Stomach (tissue), 9 donors: ENCODE data around the gene ZNF19. TPM values are rescaled to one million over a fixed set of nuclear protein-coding genes. Genes with fewer than 3 reads are reported as not detected.

ENCODE experiments used
- DNase-seq, 2 donors: peaks; one replicate each; pipeline versions ENCODE4 v3.0.0 to v3.0.0-alpha.2; 2013 to 2019
- H3K27ac ChIP-seq, 5 donors: fragments of 200-600 bp in 4 of 5; sonication (generic) in 4 of 5; one replicate each; pipeline ENCODE4 v1.5.1; 2013 to 2019; ENCODE audit warnings: mild to moderate bottlenecking in 1 of 5, moderate library complexity in 1 of 5
- H3K27me3 ChIP-seq, 3 donors: fragments of 200-600 bp; sonication (generic); one replicate each; pipeline ENCODE4 v1.5.1; 2017 to 2019; ENCODE audit warnings: mixed run types in 1 of 3
- H3K36me3 ChIP-seq, 4 donors: fragments of 200-600 bp; sonication (generic); 1 replicate in 3 of 4; 2 replicates in 1 of 4; pipeline ENCODE4 v1.5.1; 2016 to 2019
- H3K4me1 ChIP-seq, 4 donors: fragments of 200-600 bp; sonication (generic); one replicate each; pipeline ENCODE4 v1.5.1; 2016 to 2019
- H3K4me3 ChIP-seq, 4 donors: fragments of 200-600 bp; sonication (generic) in 3 of 4; one replicate each; pipeline ENCODE4 v1.5.1; 2016 to 2019; ENCODE audit warnings: mild to moderate bottlenecking in 1 of 4
- H3K9me3 ChIP-seq, 4 donors: fragments of 200-600 bp; sonication (generic); one replicate each; pipeline ENCODE4 v1.5.1; 2016 to 2019
- CTCF ChIP-seq, 7 experiments: fragments of 450-650 bp in 4 of 7; fragments of 200-600 bp in 3 of 7; sonication (generic) in 3 of 7; IDR thresholded peaks; one replicate each; pipeline ENCODE4 v1.5.1; 2016 to 2019; ENCODE audit warnings: antibody characterized with exemption in 7 of 7, control low read depth in 2 of 7, mild to moderate bottlenecking in 1 of 7
- EP300 ChIP-seq: sonication (generic); formaldehyde crosslinking; IDR thresholded peaks from one replicate; pipeline ENCODE4 v1.6.1; 2017; ENCODE audit warnings: antibody characterized with exemption
- POLR2A ChIP-seq, 4 donors: fragments of 450-650 bp; IDR thresholded peaks; one replicate each; pipeline ENCODE4 v1.6.1; 2016; ENCODE audit warnings: antibody characterized with exemption in 4 of 4, control low read depth in 2 of 4, mild to moderate bottlenecking in 1 of 4, moderate library complexity in 1 of 4
- POLR2AphosphoS5 ChIP-seq, 3 donors: sonication (generic); formaldehyde crosslinking; IDR thresholded peaks; one replicate each; pipeline ENCODE4 v1.6.1; 2016; ENCODE audit warnings: antibody characterized with exemption in 3 of 3
- WGBS, 5 donors: extraction: QIAGEN DNeasy Blood & Tissue Kit in 3 of 5; methylation state at CpG; one replicate each; pipeline versions ENCODE4 v1.1.5 to v1.1.7; 2013 to 2018; 5-methylcytosine and 5-hydroxymethylcytosine counted together
- intact Hi-C: fragments of 100-400 bp; cut with DNase I; formaldehyde crosslinking; loops from one replicate; pipeline ENCODE4 v1.15.1; 2023; ENCODE audit warnings: low total_unique reads
- polyA plus RNA-seq, 3 donors: library from polyadenylated mRNA; stranded (reverse); fragments of 200-250 nt; gene quantifications; one replicate each; pipeline ENCODE4 v1.2.3, GENCODE V29; 2013
- total RNA-seq, 5 donors: library from RNA; depleted of rRNA; stranded (reverse); fragments of >200 nt; gene quantifications; one replicate each; pipeline versions ENCODE4 v1.1.0 to v1.2.3, GENCODE V29; 2014 to 2016
- donor health status: healthy with polysubstance abuse.
- donor health status: Bipolar disorder and iron deficiency.
- donor health status: healthy.

ZNF19 gene
- total and polyA plus RNA-seq, 8 donors, result 1.1 to 6.8 (median 2.2) TPM; not detected in 1

GRCh38 chr16:71431991-71432390 lies 57.1 kb downstream of the ZNF19 start:
- no peaks in the 10 kb centered on the region for H3K4me1 ChIP-seq
- no peak overlapping the region for H3K27ac ChIP-seq
- no peak for TF ChIP-seq POLR2AphosphoS5 (IDR thresholded peaks at IDR 0.05)
- no peak for TF ChIP-seq EP300
- no peak for TF ChIP-seq POLR2A (IDR thresholded peaks at IDR 0.05)
- TF ChIP-seq CTCF (IDR thresholded peaks at IDR 0.05), result no peak
- no peaks in the 10 kb centered on the region for H3K36me3 ChIP-seq
- WGBS, 5 donors, result 90 to 95% (median 91%) methylated on average over 2 to 9 of the region's 9 CpGs
- peaks cover 0 to 18% (median 3%) of the 10 kb centered on the region in 3 donors for H3K27me3 ChIP-seq
- peaks cover 0 to 6% (median 0%) of the 10 kb centered on the region in 4 donors for H3K9me3 ChIP-seq
- no peak overlapping the region for H3K4me3 ChIP-seq
- no peak for DNase-seq
- intact Hi-C loops, result no loop called here

- no peak overlapping the region for H3K4me3 ChIP-seq
- peak in 1 of 2 donors; percentile 24 for DNase-seq
- WGBS, 5 donors, result 84 to 91% (median 84%) methylated on average over 14 of the region's 14 CpGs
- no peak for TF ChIP-seq POLR2AphosphoS5 (IDR thresholded peaks at IDR 0.05)
- H3K27ac ChIP-seq, result no peak overlapping the region
- H3K4me1 ChIP-seq, result peaks cover 0 to 4% (median 0%) of the 10 kb centered on the region in 4 donors
- no peaks in the 10 kb centered on the region for H3K36me3 ChIP-seq
- intact Hi-C loops, result no loop called here
- peaks cover 0 to 6% (median 0%) of the 10 kb centered on the region in 4 donors for H3K9me3 ChIP-seq
- peaks cover 0 to 21% (median 11%) of the 10 kb centered on the region in 3 donors for H3K27me3 ChIP-seq
Measured at GRCh38 chr16:71431176-71431575, 57.9 kb downstream of the ZNF19 start.

- DNase-seq, result no peak
- Histone ChIP-seq H3K27ac (no peak overlapping the region), H3K27me3 (peaks cover 4 to 24% (median 16%) of the 10 kb centered on the region in 3 donors), H3K4me1 (peaks cover 0 to 7% (median 0%) of the 10 kb centered on the region in 4 donors), H3K36me3 (no peaks in the 10 kb centered on the region), H3K9me3 (peaks cover 0 to 6% (median 0%) of the 10 kb centered on the region in 4 donors), H3K4me3 (no peak overlapping the region)
- TF ChIP-seq POLR2AphosphoS5 (IDR thresholded peaks at IDR 0.05) (no peak), CTCF (IDR thresholded peaks at IDR 0.05) (no peak)
- intact Hi-C loops, result no loop called here
- WGBS, 5 donors, result 58 to 77% (median 70%) methylated on average over 6 of the region's 6 CpGs
Measured at GRCh38 chr16:71430744-71431143, 58.4 kb downstream of the ZNF19 start.

- DNase-seq, result no peak
- no peak for TF ChIP-seq POLR2AphosphoS5 (IDR thresholded peaks at IDR 0.05)
- no peak for TF ChIP-seq CTCF (IDR thresholded peaks at IDR 0.05)
- no peak for TF ChIP-seq POLR2A (IDR thresholded peaks at IDR 0.05)
- no peak for TF ChIP-seq EP300
- Histone ChIP-seq H3K4me1 (peaks cover 0 to 7% (median 0%) of the 10 kb centered on the region in 4 donors), H3K36me3 (no peaks in the 10 kb centered on the region), H3K4me3 (no peak overlapping the region), H3K9me3 (peaks cover 0 to 6% (median 0%) of the 10 kb centered on the region in 4 donors), H3K27ac (no peak overlapping the region), H3K27me3 (peaks cover 6 to 36% (median 21%) of the 10 kb centered on the region in 3 donors)
- 69 to 85% (median 73%) methylated on average over 3 of the region's 3 CpGs for WGBS, 5 donors
- intact Hi-C loops, result no loop called here
Measured at GRCh38 chr16:71429581-71429980, 59.5 kb downstream of the ZNF19 start.

GRCh38 chr16:71428883-71429282 lies 60.2 kb downstream of the ZNF19 start:
- intact Hi-C loops, result no loop called here
- no peak for TF ChIP-seq POLR2AphosphoS5 (IDR thresholded peaks at IDR 0.05)
- TF ChIP-seq CTCF (IDR thresholded peaks at IDR 0.05), result no peak
- no peak for TF ChIP-seq POLR2A (IDR thresholded peaks at IDR 0.05)
- TF ChIP-seq EP300, result no peak
- 85 to 89% (median 86%) methylated on average over 2 of the region's 2 CpGs for WGBS, 5 donors
- DNase-seq, result no peak
- Histone ChIP-seq H3K27ac (no peak overlapping the region), H3K27me3 (peaks cover 6 to 43% (median 26%) of the 10 kb centered on the region in 3 donors), H3K4me3 (no peak overlapping the region), H3K4me1 (peaks cover 0 to 7% (median 0%) of the 10 kb centered on the region in 4 donors), H3K36me3 (no peaks in the 10 kb centered on the region), H3K9me3 (peaks cover 0 to 6% (median 0%) of the 10 kb centered on the region in 4 donors)
